Pancreas (tissue), 10 donors: ENCODE data around the gene DLX2. TPM values are rescaled to one million over a fixed set of nuclear protein-coding genes. Genes with fewer than 3 reads are reported as not detected.

Source experiments
- ATAC-seq, 4 donors: fragments of 200-7000 bp; cut with Tn5 transposase; one replicate each; pipeline versions ENCODE4 v1.8.0 to v1.9.1; 2020; ENCODE audit warnings: mild to moderate bottlenecking in 4 of 4, moderate library complexity in 4 of 4
- DNase-seq, 6 donors: peaks; one replicate each; pipeline ENCODE4 v3.0.0-alpha.2; 2020
- FAIRE-seq: peaks from 2 replicates; lab custom pipeline; 2012; peaks lifted over from hg19 to GRCh38; lab: Jason Lieb, UNC
- H3K27ac ChIP-seq, 4 donors: fragments of 200-600 bp; sonication (generic); 1 replicate in 3 of 4; 2 replicates in 1 of 4; pipeline versions ENCODE4 v1.5.0 to v1.8.0; 2020
- H3K27me3 ChIP-seq, 4 donors: fragments of 200-600 bp; one replicate each; pipeline ENCODE4 v1.8.0; 2021
- H3K36me3 ChIP-seq, 3 donors: fragments of 200-600 bp; sonication (generic) in 1 of 3; one replicate each; pipeline versions ENCODE4 v1.5.0 to v1.8.0; 2020 to 2021
- H3K4me1 ChIP-seq, 3 donors: fragments of 200-600 bp; one replicate each; pipeline ENCODE4 v1.8.0; 2021
- H3K4me3 ChIP-seq, 4 donors: fragments of 200-600 bp; sonication (generic) in 2 of 4; one replicate each; pipeline versions ENCODE4 v1.5.0 to v1.8.0; 2020 to 2021
- H3K9me3 ChIP-seq, 4 donors: fragments of 200-600 bp; one replicate each; pipeline ENCODE4 v1.8.0; 2021
- WGBS, 2 donors: extraction: QIAGEN DNeasy Blood & Tissue Kit; methylation state at CpG; one replicate each; pipeline ENCODE4 v1.1.7; 2013; 5-methylcytosine and 5-hydroxymethylcytosine counted together
- intact Hi-C, 3 donors: fragments of 100-400 bp; cut with DNase I; formaldehyde crosslinking; loops; one replicate each; pipeline versions ENCODE4 v1.11.1 to v1.14.2; 2022
- polyA plus RNA-seq, 2 donors: library from polyadenylated mRNA; stranded (reverse); fragments of 200-250 nt; gene quantifications; one replicate each; pipeline ENCODE4 v1.2.3, GENCODE V29; 2013
- total RNA-seq, 6 donors: library from RNA; stranded (reverse); fragmentation: NEBNext Ultra II Directional in 4 of 6; extraction: Animal tissue kit (Norgen Biotek cat#: 25700) in 4 of 6; gene quantifications; one replicate each; pipeline versions ENCODE4 v1.2.1 to v1.2.4, GENCODE V29; 2021 to 2023
- TF ChIP-seq, protein P1 (sequence below), 4 donors: fragments of 200-600 bp; sonication (generic) in 3 of 4; IDR thresholded peaks; one replicate each; pipeline versions ENCODE4 v1.5.0 to v1.8.0; 2021; ENCODE audit warnings: antibody characterized with exemption in 4 of 4
- donor health status: healthy with polysubstance abuse.
- donor health status: DM: no; HTN: no; CAD: no; lungs with moderate emphysema.
- donor health status: DM: no; HTN: no; CAD: no.
- donor health status: control.
- donor health status: control.
- donor health status: Bipolar disorder and iron deficiency.
- donor health status: DM: yes; HTN: yes; CAD: no.
- donor health status: DM: no; HTN: no; CAD: no.
- donor health status: DM: no; HTN: no; CAD: no.
- donor health status: DM: yes; HTN: yes; CAD: no.

The DLX2 gene
- total and polyA plus RNA-seq, 8 donors, result not detected

GRCh38 chr2:172108587-172108930 is 5.9 kb upstream of the DLX2 start:
- Histone ChIP-seq H3K27ac (no peak overlapping the region), H3K4me3 (no peak overlapping the region), H3K4me1 (peaks cover 0 to 9% (median 1%) of the 10 kb centered on the region in 3 donors), H3K9me3 (no peaks in the 10 kb centered on the region), H3K27me3 (peaks cover 2 to 45% (median 15%) of the 10 kb centered on the region in 4 donors), H3K36me3 (no peaks in the 10 kb centered on the region)
- intact Hi-C loops, result loop anchor here in 2 of 3 donors (5.0 to 10.0 kb wide), 2 partner anchors 294 to 296 kb away; no protein-coding TSS in a partner anchor
- 31 to 35% methylated on average over 8 of the region's 8 CpGs for WGBS, 2 donors
- FAIRE-seq (no peak), ATAC-seq (no peak), DNase-seq (peak in 1 of 6 donors; percentile 30)
- TF ChIP-seq, protein P1, sequence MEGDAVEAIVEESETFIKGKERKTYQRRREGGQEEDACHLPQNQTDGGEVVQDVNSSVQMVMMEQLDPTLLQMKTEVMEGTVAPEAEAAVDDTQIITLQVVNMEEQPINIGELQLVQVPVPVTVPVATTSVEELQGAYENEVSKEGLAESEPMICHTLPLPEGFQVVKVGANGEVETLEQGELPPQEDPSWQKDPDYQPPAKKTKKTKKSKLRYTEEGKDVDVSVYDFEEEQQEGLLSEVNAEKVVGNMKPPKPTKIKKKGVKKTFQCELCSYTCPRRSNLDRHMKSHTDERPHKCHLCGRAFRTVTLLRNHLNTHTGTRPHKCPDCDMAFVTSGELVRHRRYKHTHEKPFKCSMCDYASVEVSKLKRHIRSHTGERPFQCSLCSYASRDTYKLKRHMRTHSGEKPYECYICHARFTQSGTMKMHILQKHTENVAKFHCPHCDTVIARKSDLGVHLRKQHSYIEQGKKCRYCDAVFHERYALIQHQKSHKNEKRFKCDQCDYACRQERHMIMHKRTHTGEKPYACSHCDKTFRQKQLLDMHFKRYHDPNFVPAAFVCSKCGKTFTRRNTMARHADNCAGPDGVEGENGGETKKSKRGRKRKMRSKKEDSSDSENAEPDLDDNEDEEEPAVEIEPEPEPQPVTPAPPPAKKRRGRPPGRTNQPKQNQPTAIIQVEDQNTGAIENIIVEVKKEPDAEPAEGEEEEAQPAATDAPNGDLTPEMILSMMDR (IDR thresholded peaks at IDR 0.05), result no peak

GRCh38 chr2:172107690-172108586 is 5.2 kb upstream of the DLX2 start:
- DNase-seq (peak in 1 of 6 donors; percentile 58), ATAC-seq (no peak), FAIRE-seq (no peak)
- Histone ChIP-seq H3K36me3 (no peaks in the 10 kb centered on the region), H3K27ac (no peak overlapping the region), H3K27me3 (peaks cover 6 to 45% (median 15%) of the 10 kb centered on the region in 4 donors), H3K4me1 (peaks cover 0 to 15% (median 8%) of the 10 kb centered on the region in 3 donors), H3K4me3 (no peak overlapping the region), H3K9me3 (no peaks in the 10 kb centered on the region)
- intact Hi-C loops, result loop anchor here in 2 of 3 donors (5.0 to 10.0 kb wide), 2 partner anchors 293 to 296 kb away; no protein-coding TSS in a partner anchor
- TF ChIP-seq, protein P1 (IDR thresholded peaks at IDR 0.05), result no peak
- 13 to 20% methylated on average over 49 to 51 of the region's 51 CpGs for WGBS, 2 donors

GRCh38 chr2:172106108-172106961 is 3.6 kb upstream of the DLX2 start:
- peak in 2 of 4 donors; percentile 20 to 35 for ATAC-seq
- H3K9me3 ChIP-seq, result no peaks in the 10 kb centered on the region
- H3K27ac ChIP-seq, result no peak overlapping the region
- H3K4me3 ChIP-seq, result peak overlapping the region in 1 of 4 donors; percentile 33
- TF ChIP-seq, protein P1 (IDR thresholded peaks at IDR 0.05), result no peak
- no peak for FAIRE-seq
- peaks cover 0 to 23% (median 10%) of the 10 kb centered on the region in 3 donors for H3K4me1 ChIP-seq
- DNase-seq, result peak in 2 of 6 donors; percentile 22 to 58
- WGBS, 2 donors, result 7% methylated on average over 44 of the region's 44 CpGs
- H3K36me3 ChIP-seq, result no peaks in the 10 kb centered on the region
- peaks cover 6 to 53% (median 19%) of the 10 kb centered on the region in 4 donors for H3K27me3 ChIP-seq
- intact Hi-C loops, result loop anchor here in 2 of 3 donors (5.0 to 10.0 kb wide), 2 partner anchors 292 to 294 kb away; no protein-coding TSS in a partner anchor

DNA sequence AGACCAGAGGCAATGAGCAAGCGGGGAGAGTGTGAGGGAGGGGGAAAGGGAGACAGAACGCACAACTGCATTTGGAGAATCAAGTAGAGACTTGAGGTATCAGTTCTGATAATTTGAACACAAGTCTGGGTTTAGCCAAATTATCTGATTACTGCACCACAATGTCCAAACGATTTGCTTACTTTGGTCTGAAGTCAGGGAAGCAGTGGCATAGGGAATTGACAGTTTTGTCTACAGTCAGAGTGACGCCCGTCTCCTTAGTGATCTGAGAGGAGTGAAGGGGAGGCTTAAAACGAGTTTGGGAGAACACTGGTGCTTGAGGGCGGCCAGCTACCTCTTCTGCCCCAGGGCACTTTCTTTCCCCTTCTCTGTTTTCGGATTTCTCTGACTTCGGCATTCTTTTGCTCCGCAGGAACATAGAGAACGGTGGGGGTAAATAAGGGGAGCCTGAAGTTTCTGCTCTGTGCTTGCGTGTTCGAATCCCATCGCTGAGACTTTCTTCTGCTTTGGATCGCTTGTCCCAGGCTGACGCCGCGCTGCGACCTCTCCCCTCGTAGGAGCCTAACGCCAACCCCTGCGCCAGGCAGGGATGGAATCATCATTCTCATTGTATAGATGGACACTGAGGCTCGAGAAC is 2.9 kb upstream of the DLX2 start:
- no peak for FAIRE-seq
- ATAC-seq, result no peak
- DNase-seq, result no peak
- Histone ChIP-seq H3K9me3 (no peaks in the 10 kb centered on the region), H3K4me3 (no peak overlapping the region), H3K36me3 (no peaks in the 10 kb centered on the region), H3K27me3 (peaks cover 10 to 59% (median 21%) of the 10 kb centered on the region in 4 donors), H3K4me1 (peaks cover 0 to 23% (median 10%) of the 10 kb centered on the region in 3 donors), H3K27ac (no peak overlapping the region)
- 12 to 13% methylated on average over 23 of the region's 23 CpGs for WGBS, 2 donors
- TF ChIP-seq, protein P1 (IDR thresholded peaks at IDR 0.05), result no peak
- intact Hi-C loops, result loop anchor here in 2 of 3 donors (5.0 to 10.0 kb wide), 2 partner anchors 291 to 293 kb away; no protein-coding TSS in a partner anchor
